GM18520 (cell line): ENCODE results near the gene FAM217B.

Experiments
- ATAC-seq: cut with Tn5 transposase; IDR thresholded peaks from one replicate; pipeline ENCODE4 v1.9.1; 2021; ENCODE audit not compliant: unreplicated experiment

Gene FAM217B

GRCh38 chr20:59940129-59940955 lies at the start of gene FAM217B, which contains the start of gene PPP1R3D:
FAM217B (plus strand) TSS chr20:59940389; CDS start chr20:59943944, 3,555 bp downstream.
PPP1R3D (minus strand) TSS chr20:59940305; CDS start chr20:59939931, 374 bp downstream.
- peak; percentile 92 for ATAC-seq

- no peak for ATAC-seq
Measured at GRCh38 chr20:59891581-59891980, 48.6 kb upstream of the FAM217B start.

GRCh38 chr20:59895908-59896307 lies 44.3 kb upstream of the FAM217B start:
- ATAC-seq = no peak

- ATAC-seq = no peak
Measured at GRCh38 chr20:59902470-59902869, 37.7 kb upstream of the FAM217B start.

- no peak for ATAC-seq
Measured at GRCh38 chr20:59903621-59904020, 36.6 kb upstream of the FAM217B start.

GRCh38 chr20:59908855-59909254 lies 31.3 kb upstream of the FAM217B start:
- no peak for ATAC-seq

- ATAC-seq = no peak
Measured at GRCh38 chr20:59911041-59911440, 29.1 kb upstream of the FAM217B start.

- no peak for ATAC-seq
Measured at GRCh38 chr20:59912609-59913008, 27.6 kb upstream of the FAM217B start.

- no peak for ATAC-seq
Measured at GRCh38 chr20:59920944-59921343, 19.2 kb upstream of the FAM217B start.

GRCh38 chr20:59923514-59923913 lies 16.7 kb upstream of the FAM217B start:
- no peak for ATAC-seq

- no peak for ATAC-seq
Measured at GRCh38 chr20:59925359-59925758, 14.8 kb upstream of the FAM217B start.

GRCh38 chr20:59925899-59926298 lies 14.3 kb upstream of the FAM217B start:
- no peak for ATAC-seq

- no peak for ATAC-seq
Measured at GRCh38 chr20:59931511-59932312, 8.5 kb upstream of the FAM217B start.

- ATAC-seq = no peak
Measured at GRCh38 chr20:59932616-59933295, 7.4 kb upstream of the FAM217B start.

GRCh38 chr20:59933296-59933848 lies 6.8 kb upstream of the FAM217B start, which contains the start of gene SYCP2:
SYCP2 (minus strand) TSS chr20:59933637; CDS start chr20:59922413, 11,224 bp downstream.
- ATAC-seq = no peak

- ATAC-seq = peak; percentile 51
Measured at GRCh38 chr20:59933849-59934585, 6.2 kb upstream of the FAM217B start.

- no peak for ATAC-seq
Measured at GRCh38 chr20:59935457-59936185, 4.6 kb upstream of the FAM217B start.

- no peak for ATAC-seq
Measured at GRCh38 chr20:59936409-59936808, 3.8 kb upstream of the FAM217B start.

GRCh38 chr20:59937150-59937549 lies 3.0 kb upstream of the FAM217B start:
- no peak for ATAC-seq

GRCh38 chr20:59938221-59938620 lies 2.0 kb upstream of the FAM217B start:
- ATAC-seq = no peak
